NB4 (cell line): ENCODE results near the gene ZXDC.

Experiments
- POLR2A ChIP-seq: IDR thresholded peaks from 2 replicates; pipeline ENCODE4 v1.6.1; 2011; ENCODE audit warnings: mild to moderate bottlenecking; ENCODE audit not compliant: insufficient read length; ENCODE audit errors: extremely low read depth
- TF ChIP-seq, protein P1 (sequence below): IDR thresholded peaks from 2 replicates; pipeline ENCODE4 v1.6.1; 2011; ENCODE audit warnings: low read depth, low read length

DNA sequence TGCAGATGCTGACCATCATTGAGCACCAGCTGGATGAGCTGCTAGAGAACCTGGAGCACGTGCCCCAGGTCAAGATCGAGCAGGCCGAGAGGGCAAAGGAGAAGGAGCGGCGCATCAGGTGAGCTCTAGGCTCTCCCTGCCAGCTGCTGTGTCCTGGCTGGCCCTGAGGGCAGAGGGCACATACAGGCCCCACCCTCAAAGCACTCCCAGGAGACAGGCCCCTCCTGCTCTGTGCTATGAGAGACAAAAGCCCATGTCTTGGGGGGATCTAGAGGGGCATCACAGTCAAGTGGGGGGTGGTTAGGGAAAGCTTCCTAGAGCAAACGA lies 41.5 kb downstream of the ZXDC start:
- TF ChIP-seq POLR2A, result no peak
- TF ChIP-seq, protein P1, sequence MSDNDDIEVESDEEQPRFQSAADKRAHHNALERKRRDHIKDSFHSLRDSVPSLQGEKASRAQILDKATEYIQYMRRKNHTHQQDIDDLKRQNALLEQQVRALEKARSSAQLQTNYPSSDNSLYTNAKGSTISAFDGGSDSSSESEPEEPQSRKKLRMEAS, result no peak
